Measurements from ENCODE around the gene PTPRD.

DNA sequence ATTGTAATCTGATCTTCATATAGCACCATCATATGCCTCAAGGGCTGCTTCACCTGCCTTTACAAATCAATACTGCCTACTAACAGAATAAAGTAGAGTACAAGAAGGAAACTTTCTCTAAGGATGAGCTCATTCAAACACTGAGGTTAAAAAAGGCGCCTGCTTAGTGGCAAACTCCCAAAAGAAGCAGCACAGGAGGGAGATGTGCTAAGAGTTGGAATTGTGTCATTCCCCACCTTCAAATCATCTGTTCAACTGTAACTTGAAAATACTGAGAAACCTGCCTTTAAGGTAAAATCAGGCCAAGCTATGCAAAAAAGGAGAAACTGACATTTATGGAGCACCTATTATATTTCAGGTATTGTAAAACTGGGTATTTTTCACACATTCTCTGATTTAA, 560.6 kb downstream of the PTPRD start:
- no peak for TF ChIP-seq POLR2A (IDR thresholded peaks at IDR 0.05; ENCODE audit: borderline replicate concordance, extremely low read depth, insufficient read depth, insufficient read length)
- TF ChIP-seq CTCF (IDR thresholded peaks at IDR 0.05 in 2 of 3, conservative IDR thresholded peaks at IDR 0.05 in 1 of 3; ENCODE audit: borderline replicate concordance in 1 of 3, insufficient read depth in 1 of 3, low read depth in 2 of 3, low read length in 2 of 3) = no peak
- TF ChIP-seq, protein P1, sequence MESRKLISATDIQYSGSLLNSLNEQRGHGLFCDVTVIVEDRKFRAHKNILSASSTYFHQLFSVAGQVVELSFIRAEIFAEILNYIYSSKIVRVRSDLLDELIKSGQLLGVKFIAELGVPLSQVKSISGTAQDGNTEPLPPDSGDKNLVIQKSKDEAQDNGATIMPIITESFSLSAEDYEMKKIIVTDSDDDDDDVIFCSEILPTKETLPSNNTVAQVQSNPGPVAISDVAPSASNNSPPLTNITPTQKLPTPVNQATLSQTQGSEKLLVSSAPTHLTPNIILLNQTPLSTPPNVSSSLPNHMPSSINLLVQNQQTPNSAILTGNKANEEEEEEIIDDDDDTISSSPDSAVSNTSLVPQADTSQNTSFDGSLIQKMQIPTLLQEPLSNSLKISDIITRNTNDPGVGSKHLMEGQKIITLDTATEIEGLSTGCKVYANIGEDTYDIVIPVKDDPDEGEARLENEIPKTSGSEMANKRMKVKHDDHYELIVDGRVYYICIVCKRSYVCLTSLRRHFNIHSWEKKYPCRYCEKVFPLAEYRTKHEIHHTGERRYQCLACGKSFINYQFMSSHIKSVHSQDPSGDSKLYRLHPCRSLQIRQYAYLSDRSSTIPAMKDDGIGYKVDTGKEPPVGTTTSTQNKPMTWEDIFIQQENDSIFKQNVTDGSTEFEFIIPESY (IDR thresholded peaks at IDR 0.05; ENCODE audit: extremely low read depth, insufficient replicate concordance, low read length) = no peak
- TF ChIP-seq FOSL1 (IDR thresholded peaks at IDR 0.05; ENCODE audit: low read depth) = no peak
- TF ChIP-seq SIN3A (IDR thresholded peaks at IDR 0.05; ENCODE audit: low read depth) = no peak
- TF ChIP-seq EZH2 (IDR thresholded peaks at IDR 0.05) = no peak
- no peak for TF ChIP-seq TCF7L2 (IDR thresholded peaks at IDR 0.05; ENCODE audit: borderline replicate concordance, extremely low read depth, insufficient read depth, insufficient read length)
- TF ChIP-seq SP1 (IDR thresholded peaks at IDR 0.05; ENCODE audit: low read depth) = no peak
- no peak for TF ChIP-seq REST (IDR thresholded peaks at IDR 0.05; ENCODE audit: low read depth)
- TF ChIP-seq MAX (IDR thresholded peaks at IDR 0.05) = no peak
- TF ChIP-seq YY1 (IDR thresholded peaks at IDR 0.05; ENCODE audit: extremely low read depth, insufficient replicate concordance, low read depth, low read length) = no peak
- no peak for TF ChIP-seq CBX3 (IDR thresholded peaks at IDR 0.05; ENCODE audit: low read depth)
- no peak for TF ChIP-seq CEBPB (IDR thresholded peaks at IDR 0.05; ENCODE audit: low read depth)
